GM21528 (cell line): ENCODE data around the gene PCBD1.
"Not testable (repeated sequence)": the region's sequence is repeated elsewhere in the genome, so short reads cannot be mapped to it uniquely, and the experiment has no call there.

Source experiments
- ATAC-seq: cut with Tn5 transposase; IDR thresholded peaks from one replicate; pipeline ENCODE4 v1.9.1; 2021; ENCODE audit warnings: mild to moderate bottlenecking, moderate library complexity; ENCODE audit not compliant: unreplicated experiment, low FRiP score

Gene PCBD1

DNA sequence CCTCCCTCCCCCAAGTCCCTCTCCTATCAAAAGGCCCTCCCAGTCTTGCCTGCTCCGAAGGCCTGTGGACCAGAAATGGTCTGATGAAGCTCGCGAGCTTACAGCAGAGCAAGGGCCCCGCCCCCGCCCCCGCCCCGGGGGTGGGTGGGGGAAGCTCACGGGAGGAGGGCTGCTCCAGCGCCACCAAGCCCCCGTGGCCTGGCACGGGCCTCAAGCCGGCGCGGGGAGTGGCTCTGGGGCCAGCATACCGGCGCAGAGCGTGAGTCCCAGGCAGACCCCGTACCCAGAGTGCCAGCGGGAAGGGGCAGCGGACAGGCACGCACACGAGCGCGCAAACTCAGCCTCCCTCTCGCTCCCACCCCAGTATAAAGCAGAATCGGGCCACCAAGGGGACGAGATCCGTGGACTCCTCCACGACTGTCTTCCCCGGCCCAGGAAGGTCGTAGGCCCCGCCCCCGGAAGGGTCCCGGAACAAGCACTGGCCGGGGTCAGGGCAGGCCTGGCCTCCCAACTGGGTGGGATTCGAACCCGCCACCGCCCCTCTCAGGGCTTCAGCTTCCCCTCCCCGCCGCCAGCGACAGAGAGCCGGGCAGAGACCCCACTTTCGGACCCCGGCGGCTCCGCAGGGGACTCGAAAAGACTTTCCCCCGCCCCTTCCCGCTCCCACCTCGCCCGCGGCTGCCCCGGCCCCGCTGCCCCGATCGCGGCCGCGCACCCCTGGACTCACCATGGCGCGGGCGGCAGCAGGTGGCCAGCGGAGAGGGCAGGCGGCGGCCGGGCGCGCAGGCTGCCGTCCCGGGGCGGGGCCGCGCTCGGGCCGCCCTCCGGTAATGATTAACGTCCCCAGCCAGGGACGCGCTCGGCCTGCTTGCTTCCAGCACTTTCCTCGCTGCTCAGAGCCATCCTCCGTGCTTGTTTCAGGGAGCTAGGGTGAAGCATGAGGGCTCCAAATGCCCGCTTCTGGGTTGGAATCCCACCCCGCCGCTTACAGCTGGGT is at the start of gene PCBD1:
Gene PCBD1, minus strand, starts transcription at position 762 of the 997 bp plus-strand sequence. Its CDS starts 32 bp downstream, at position 730.
- ATAC-seq = peak; percentile 71

- ATAC-seq = no peak
Observed at GRCh38 chr10:70937661-70938060, 49.3 kb upstream of the PCBD1 start.

DNA sequence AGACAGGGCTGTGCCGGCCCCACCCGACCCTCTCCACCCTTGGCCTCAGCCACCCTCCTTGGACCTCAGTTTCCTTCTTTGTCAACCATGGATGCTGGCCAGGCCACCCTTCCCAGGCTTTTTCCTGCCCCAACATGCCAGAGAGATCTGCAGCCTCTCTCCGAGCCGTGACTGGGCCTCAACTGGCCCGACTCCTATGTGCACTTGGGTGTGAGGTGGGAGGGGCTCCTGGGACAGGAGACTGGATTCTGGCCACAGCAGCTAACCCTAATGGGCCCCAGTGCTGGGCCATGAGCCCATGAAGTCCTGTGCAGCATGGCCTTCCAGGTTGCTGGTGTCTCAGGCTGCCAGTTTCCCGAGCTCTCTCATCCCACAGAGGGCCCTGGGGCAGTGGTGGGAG is 47.7 kb upstream of the PCBD1 start:
- ATAC-seq = no peak

GRCh38 chr10:70935631-70936030 is 47.3 kb upstream of the PCBD1 start:
- ATAC-seq = no peak

DNA sequence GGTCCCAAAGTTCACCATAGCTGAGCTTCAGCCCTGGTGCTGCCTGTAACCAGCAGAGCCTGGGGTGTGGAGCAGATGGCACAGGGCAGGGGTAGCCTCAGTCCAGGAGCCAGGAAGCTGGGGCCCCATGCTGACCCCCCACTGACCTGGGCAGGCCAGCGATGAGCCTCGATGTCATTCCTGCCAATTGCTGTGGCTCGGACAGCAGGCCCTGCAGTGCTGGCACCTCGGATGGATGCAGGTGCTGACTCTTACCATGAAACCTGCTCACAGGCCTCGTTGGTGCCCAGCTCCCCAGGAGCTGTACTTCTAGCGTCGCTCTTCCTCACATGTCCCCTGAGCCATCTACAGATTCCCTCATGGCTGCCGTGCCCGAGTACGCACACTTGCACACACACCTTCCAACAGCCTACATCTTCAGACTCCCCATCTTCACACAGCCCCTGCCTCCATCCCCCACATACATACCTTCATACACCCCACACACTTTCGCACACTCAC is 46.8 kb upstream of the PCBD1 start:
- ATAC-seq = no peak

DNA sequence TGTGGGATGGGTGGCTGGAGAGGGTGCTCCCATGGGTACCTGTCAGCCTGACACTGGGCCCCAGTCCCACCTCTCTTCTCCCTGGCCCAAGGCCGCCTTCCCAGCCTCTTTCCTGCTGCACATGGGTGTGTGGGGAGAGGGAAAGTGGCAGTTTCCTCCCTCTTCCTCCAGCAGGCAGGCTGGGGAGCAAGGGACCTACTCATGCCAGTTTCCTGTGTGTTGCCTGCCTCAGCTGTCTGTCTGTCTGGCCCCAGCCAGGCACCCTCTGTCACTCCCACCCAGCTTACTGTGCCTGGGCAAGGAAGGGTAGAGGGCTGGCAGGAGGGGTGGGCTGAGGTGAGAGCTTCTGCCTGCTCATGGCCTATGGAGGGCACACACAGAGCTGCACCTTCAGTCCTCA is 46.3 kb upstream of the PCBD1 start:
- no peak for ATAC-seq

DNA sequence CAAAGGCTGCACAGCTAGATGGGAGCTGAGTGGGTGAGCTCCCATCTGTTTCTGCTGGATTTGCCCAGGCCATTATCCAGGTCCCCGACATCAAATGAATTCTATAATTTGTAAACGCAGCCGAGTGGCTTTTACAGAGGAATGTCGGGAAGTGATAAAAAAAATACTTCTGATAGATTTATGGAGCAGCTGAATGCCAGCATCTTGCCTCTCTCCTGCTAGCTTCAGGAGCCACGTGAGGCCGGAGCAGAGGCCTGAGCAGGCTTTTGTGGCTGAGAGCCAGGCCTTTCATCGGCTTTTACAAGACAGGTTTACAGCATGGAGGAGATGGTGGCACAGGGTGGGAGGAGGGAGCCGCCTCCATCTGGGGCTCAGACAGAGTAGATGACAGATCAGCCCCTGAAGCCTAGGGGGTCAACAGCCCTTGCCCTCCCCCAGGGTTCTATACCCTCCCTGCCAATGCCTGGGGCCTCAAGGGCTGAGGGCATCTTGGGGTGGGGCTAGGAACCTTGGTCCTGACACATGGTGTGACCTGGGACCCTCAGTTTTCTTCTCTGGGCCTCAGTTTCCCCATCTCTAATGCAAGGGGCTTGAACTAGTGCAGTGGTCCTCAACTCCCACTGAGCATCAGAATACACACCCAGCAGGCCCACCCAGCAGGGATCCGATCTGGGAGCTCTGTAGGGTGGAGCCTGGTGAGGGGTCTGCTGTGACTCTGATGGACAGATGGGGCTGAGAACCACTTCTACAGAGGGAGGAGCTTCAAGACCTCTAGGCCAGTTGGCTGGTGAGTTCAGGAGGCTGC is 44.2 kb upstream of the PCBD1 start:
- ATAC-seq = no peak

GRCh38 chr10:70931168-70931815 is 42.9 kb upstream of the PCBD1 start:
- no peak for ATAC-seq

DNA sequence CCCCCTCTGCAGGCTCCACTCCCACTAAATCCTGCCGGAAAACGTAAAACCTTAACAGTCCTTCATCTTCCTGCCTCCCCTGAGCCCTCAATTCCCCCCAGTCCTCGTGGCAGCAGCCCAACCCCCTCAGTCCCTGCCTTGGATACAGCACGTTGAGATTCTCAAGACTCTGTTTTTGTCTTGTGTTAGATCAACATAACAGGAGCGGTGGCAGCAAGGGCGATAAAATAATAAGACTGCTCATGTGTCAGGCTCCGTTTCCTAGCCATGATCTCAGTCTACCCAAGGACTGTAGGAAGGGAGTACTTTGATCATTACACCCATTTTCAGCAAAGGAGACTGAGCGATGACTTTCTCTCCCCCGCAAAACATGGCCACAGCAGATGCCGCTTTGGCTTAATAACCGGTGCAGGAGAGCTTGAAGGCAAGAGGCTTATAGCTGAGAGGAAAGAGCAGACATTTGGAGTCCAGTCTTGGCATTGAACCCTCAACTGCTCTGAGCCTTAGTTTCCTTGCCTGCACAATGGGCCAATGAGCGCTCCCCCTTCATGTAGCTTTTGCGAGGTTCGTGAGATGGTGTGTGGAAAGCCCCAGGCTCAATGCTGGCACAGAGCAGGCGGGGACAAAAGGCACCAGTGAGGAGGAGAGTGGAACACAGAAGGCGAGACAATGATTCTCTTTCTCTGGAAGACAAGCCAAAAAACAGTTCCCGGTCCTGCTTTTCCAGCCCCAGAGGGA is 42.1 kb upstream of the PCBD1 start:
- ATAC-seq = no peak

DNA sequence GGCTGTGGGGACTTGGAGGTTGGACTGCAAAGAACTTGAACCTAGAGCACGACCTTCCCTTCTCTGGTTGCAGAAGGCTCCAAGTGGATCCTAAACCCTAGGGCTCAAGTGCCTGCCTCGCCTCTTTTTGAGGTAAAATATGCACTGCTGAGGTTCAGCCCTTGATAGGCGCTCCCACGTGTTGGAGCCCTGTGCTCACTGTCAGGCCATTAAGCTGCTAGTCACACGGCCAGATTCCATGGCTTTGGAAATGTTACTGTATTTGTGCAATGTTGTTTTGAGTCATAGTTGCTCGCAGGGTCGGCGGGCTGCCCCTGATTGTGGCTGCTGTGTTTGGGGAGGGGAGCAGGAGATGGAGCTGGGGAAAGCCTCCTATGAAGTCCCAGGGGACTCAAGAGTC is 39.8 kb upstream of the PCBD1 start:
- no peak for ATAC-seq

DNA sequence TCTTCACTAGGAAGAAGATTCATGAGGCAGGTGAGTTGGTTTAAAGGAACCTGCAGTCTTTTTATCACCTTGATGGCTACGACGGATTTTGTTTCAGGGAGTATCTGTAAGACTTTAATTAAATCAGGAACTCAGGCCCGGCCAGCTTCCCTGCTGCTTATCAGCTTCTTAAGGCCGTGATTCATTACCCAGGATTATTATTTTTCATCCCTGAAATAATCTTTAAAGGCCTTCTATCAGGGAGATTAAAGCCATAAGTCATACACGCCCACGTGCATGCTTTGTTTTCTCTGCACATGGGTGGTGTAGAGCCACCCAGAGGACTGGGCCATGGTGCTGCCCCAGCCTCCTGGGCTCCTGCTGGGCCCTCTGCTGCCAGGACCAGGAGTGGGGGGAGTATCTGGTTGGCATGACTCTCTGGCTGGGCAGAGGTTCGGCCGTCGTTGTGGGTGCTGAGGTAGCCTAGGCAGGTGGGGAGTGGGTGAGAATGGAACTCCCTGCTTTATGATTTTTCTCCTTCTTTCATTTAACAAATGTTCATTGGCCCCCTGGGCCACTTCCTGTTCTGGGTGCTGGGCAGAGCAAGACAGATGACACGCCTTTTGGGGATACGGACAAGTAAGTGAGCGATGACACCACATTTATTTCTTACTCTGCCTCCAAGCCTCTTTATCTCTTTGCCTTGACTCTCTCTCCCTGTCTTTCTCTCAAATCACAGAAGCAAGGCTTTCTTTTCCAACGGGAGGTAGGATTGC is 39.0 kb upstream of the PCBD1 start:
- ATAC-seq = no peak

GRCh38 chr10:70926226-70927000 is 38.0 kb upstream of the PCBD1 start:
- no peak for ATAC-seq

DNA sequence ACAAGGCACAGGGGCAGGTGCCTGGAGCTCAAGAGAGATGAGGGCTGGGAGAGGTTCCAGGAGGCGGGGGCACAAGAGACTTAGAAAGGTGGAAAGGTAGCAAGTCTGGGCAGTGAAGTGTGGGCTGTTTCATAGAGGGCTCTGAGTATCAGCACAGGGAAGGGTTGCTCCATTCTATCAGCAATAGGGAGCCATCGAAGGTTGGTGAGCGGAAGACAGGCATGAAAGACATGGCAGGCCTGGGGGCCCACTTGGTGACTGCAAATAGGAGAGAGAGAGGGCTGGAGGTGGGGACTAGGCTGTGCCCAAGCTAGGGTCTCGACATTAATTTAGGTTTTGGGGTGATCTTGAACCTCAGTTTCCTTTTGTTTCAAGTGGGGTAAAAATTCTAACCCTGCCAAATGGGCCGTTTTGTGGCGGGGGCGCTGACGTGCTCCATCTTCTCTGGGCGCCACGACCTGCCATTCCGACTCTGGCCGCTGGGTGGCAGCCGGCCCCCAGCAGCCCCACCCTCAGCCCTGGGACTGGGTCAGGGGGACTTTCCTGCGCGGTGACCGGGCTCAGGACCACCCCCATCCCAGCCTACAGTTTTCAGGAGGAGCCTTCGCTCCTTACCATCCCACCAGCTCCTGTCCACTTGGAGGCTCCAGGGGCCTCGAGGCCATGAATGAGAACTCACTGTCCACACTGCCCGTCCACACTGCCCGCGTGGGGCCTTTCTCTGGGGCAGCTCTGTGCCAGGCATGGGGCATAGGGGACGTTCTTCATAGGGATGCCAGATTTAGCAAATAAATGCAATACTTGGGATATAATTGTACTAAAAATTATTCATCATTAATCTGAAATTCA is 37.2 kb upstream of the PCBD1 start:
- ATAC-seq = no peak

DNA sequence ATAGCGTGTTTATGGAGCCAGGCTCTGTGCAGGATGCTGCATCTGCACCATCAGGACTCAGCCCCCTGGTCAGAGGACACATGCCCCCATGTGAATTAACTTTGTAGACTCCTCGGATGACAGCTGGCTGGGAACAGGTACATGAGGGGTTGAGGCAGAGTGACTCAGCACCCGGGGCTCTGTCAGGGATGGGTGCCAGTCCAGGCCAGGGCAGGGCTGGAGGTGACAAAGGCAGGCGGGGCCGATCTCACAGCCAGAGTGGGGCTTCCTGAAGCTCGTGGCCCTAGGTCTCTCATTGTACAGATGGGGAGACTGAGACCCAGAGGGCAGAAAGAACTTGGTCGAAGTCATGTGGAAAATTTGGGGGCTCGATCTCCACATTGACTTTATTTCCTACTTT is 35.3 kb upstream of the PCBD1 start:
- no peak for ATAC-seq

GRCh38 chr10:70921285-70921684 is 32.9 kb upstream of the PCBD1 start:
- no peak for ATAC-seq

- no peak for ATAC-seq
Observed at GRCh38 chr10:70920519-70920918, 32.2 kb upstream of the PCBD1 start.

DNA sequence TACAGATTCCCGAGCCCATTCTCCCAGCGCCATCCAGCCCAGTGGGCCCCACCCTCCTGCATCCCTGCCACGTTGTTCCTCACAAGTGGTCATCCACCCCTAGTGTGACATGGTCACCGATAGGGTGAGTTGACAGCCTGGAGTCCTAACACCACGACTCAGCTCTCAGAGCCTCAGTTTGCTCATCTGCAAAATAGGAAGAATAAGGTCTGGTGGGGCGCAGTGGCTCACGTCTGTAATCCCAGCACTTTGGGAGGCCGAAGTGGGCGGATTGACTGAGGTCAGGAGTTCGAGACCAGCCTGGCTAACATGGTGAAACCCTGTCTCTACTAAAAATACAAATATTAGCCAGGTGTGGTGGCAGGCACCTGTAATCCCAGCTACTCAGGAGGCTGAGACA is 31.5 kb upstream of the PCBD1 start:
- ATAC-seq = not testable (repeated sequence)
